ENCODE measurements around the gene ATP6V1F. TPM values are rescaled to one million over a fixed set of nuclear protein-coding genes. Genes with fewer than 3 reads are reported as not detected.

The ATP6V1F gene
- total RNA-seq, 6 experiments from 2014 or later: 179 to 212 (median 193) TPM

DNA sequence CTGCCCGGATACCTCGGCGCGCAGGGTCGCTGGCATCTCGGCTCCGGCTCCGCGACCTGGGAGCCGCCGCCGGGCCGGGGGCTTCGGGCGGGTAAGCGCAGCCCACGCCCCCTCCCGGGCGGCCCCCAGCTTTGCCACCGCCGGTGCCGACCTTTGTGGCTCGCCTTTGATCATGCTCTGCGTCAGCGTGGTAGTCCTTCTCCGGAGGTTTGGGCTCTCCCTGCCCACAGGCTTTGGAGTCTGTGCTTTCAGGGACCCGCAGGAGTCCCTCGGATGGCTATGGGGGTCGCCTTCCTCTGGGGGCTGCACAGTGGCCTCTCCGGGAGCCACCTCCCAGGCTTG lies 7.3 kb downstream of the ATP6V1F start:
- TF ChIP-seq, protein P1, sequence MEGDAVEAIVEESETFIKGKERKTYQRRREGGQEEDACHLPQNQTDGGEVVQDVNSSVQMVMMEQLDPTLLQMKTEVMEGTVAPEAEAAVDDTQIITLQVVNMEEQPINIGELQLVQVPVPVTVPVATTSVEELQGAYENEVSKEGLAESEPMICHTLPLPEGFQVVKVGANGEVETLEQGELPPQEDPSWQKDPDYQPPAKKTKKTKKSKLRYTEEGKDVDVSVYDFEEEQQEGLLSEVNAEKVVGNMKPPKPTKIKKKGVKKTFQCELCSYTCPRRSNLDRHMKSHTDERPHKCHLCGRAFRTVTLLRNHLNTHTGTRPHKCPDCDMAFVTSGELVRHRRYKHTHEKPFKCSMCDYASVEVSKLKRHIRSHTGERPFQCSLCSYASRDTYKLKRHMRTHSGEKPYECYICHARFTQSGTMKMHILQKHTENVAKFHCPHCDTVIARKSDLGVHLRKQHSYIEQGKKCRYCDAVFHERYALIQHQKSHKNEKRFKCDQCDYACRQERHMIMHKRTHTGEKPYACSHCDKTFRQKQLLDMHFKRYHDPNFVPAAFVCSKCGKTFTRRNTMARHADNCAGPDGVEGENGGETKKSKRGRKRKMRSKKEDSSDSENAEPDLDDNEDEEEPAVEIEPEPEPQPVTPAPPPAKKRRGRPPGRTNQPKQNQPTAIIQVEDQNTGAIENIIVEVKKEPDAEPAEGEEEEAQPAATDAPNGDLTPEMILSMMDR (IDR thresholded peaks at IDR 0.05): no peak
- no peak for DNase-seq
- H3K4me3 Mint-ChIP-seq: peak overlapping the region; percentile 65
- H3K27me3 Mint-ChIP-seq (ENCODE audit: insufficient read depth): peaks cover 50% of the 10 kb centered on the region
- peaks cover 19% of the 10 kb centered on the region for H3K4me1 Mint-ChIP-seq (ENCODE audit: low read depth)
- no peaks in the 10 kb centered on the region; the same call in 1 of the 2 replicates for H3K9me3 Mint-ChIP-seq
- H3K27ac Mint-ChIP-seq: no peak overlapping the region
- H3K36me3 Mint-ChIP-seq (ENCODE audit: low read depth): peaks cover 10% of the 10 kb centered on the region

DNA sequence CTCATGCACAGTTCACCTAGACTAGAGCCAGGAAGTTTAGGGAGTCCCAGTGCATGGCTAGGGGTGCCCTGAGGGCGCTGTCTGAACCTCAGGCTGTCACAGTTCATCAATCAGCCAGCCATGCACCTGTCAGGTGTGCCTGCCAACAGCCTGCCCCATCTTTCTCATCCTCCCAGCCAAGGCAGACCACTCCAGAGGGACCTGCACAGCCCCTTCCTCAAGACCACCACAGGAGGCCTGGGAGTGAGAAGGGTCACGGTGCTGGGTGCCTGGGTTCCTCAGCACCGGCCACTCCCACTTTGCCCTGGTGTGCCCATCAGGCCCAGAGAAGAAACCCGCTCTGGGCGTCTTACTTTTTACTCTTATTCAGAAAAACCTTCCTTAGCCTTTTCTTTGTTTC lies 8.4 kb downstream of the ATP6V1F start:
- Mint-ChIP-seq H3K27ac (no peak overlapping the region), H3K4me1 (ENCODE audit: low read depth) (peaks cover 9% of the 10 kb centered on the region; the same call in 1 of the 2 replicates), H3K9me3 (no peaks in the 10 kb centered on the region; the same call in 1 of the 2 replicates), H3K36me3 (ENCODE audit: low read depth) (no peaks in the 10 kb centered on the region; the same call in 1 of the 2 replicates), H3K4me3 (no peak overlapping the region), H3K27me3 (ENCODE audit: insufficient read depth) (peaks cover 46% of the 10 kb centered on the region)
- TF ChIP-seq, protein P1 (IDR thresholded peaks at IDR 0.05): no peak
- no peak for DNase-seq

DNA sequence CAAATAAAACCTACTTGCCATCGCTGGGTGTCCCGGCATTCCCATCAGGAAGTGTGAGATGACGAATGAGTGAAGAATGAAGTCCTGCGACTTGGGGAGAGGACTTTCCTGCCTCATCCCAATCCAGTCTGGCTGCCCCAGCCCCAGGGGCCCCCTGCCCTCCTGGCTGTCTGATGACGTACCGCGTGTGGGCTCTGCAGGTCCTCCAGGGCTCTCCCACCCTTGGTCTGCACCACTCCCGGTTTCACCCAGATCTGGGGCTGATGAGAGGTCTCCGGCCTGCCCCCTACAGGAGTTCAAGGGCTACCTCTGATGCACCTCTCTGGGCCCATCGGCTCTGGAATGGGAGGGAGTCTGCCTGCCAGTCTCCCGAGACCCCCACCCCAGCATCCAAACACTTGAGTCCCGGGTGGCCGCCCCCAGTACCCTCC lies 9.8 kb downstream of the ATP6V1F start:
- H3K9me3 Mint-ChIP-seq: no peaks in the 10 kb centered on the region; the same call in 1 of the 2 replicates
- H3K36me3 Mint-ChIP-seq (ENCODE audit: low read depth): no peaks in the 10 kb centered on the region
- peaks cover 9% of the 10 kb centered on the region; the same call in 1 of the 2 replicates for H3K4me1 Mint-ChIP-seq (ENCODE audit: low read depth)
- H3K27me3 Mint-ChIP-seq (ENCODE audit: insufficient read depth): peaks cover 45% of the 10 kb centered on the region
- TF ChIP-seq, protein P1 (IDR thresholded peaks at IDR 0.05): peak; percentile 47
- no peak overlapping the region for H3K4me3 Mint-ChIP-seq
- no peak for DNase-seq
- no peak overlapping the region for H3K27ac Mint-ChIP-seq

DNA sequence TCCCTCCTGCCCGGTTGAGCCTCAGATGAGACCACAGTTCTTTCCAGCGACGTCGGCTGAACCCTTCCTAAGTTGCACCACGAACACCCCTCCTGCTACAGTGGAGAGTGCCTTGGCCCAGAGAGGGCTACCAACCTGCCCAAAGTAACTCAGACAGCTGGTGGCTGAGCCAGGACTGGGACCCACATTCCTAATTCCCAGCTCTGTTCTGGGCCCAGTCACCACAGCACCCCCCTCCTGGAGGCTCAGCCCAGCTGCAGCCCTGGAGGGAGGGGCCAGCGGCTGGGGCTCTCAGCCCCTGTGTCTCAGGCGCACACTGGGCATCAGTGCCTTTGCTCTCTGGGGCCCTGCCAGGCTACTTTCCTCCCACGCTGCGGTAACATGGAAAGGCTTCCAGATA lies 10.6 kb downstream of the ATP6V1F start:
- H3K4me1 Mint-ChIP-seq (ENCODE audit: low read depth): peaks cover 9% of the 10 kb centered on the region; the same call in 1 of the 2 replicates
- no peak for DNase-seq
- no peaks in the 10 kb centered on the region; the same call in 1 of the 2 replicates for H3K9me3 Mint-ChIP-seq
- H3K27ac Mint-ChIP-seq: no peak overlapping the region
- H3K4me3 Mint-ChIP-seq: no peak overlapping the region
- TF ChIP-seq, protein P1 (IDR thresholded peaks at IDR 0.05): no peak
- H3K36me3 Mint-ChIP-seq (ENCODE audit: low read depth): no peaks in the 10 kb centered on the region
- peaks cover 44% of the 10 kb centered on the region for H3K27me3 Mint-ChIP-seq (ENCODE audit: insufficient read depth)

DNA sequence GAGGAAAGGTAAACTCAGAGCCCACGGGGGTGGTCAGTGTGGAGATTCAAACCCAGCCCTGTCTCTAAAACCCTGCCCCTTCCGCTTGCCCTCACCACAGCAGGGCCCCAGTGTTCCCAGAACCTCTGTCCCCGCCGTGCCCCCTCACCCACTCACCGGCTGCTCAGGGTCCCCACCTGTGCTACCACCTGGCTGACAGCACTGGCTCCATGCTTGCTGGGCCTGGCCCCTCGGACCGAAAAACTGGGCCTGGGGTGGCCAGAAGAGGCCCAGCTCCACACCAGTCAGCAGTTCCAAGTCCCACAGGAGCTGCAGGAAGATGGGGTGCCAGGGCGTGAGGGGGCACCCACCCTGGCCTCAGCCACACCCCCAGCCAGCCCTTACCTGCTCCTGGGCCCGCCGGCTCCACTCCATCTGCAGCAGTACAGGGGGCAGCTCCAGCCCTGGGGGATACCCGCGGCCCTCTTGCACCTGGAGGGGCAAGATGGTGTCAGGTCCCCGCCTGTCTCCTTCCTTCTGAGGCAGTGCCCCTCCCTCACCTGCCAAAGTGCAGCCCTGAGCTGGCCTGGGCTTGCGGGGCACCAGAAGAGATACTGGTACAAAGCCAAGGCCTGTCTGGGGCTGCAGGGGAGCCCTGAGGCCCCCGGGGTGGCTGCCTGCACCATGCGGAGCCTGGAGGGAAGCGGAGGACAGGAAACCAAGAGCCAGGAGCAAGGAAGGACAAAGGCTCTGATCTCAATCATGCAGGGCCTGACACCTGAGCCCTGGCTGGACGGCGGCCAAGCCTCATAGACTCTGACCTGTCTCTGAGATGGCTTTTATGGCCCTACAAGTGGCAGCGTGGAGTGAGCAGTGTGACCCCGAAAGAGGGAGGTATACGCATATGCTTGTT lies 11.7 kb downstream of the ATP6V1F start:
- Mint-ChIP-seq H3K27me3 (ENCODE audit: insufficient read depth) (peaks cover 37% of the 10 kb centered on the region), H3K36me3 (ENCODE audit: low read depth) (no peaks in the 10 kb centered on the region), H3K9me3 (no peaks in the 10 kb centered on the region; the same call in 1 of the 2 replicates), H3K4me3 (no peak overlapping the region), H3K4me1 (ENCODE audit: low read depth) (0 out of 2 replicates have a peak, but pooled peaks cover 5% of the 10 kb centered on the region), H3K27ac (no peak overlapping the region)
- TF ChIP-seq, protein P1 (IDR thresholded peaks at IDR 0.05): no peak
- DNase-seq: no peak

Measured in HFFc6 (cell line).